K562 (cell line): ENCODE measurements around the gene CSTA. TPM values are rescaled to one million over a fixed set of nuclear protein-coding genes. Genes with fewer than 3 reads are reported as not detected.

Experiments used
- ATF6 ChIP-seq: sonication (generic); formaldehyde crosslinking; IDR thresholded peaks from 2 replicates; pipeline ENCODE4 v1.4.0; 2020; ENCODE audit warnings: mild to moderate bottlenecking, missing genetic modification reagents
- CCNT2 ChIP-seq: IDR thresholded peaks from 2 replicates; pipeline ENCODE4 v1.6.1; 2011; ENCODE audit warnings: borderline replicate concordance, low read depth, mild to moderate bottlenecking, moderate library complexity, mixed read lengths, low read length; ENCODE audit not compliant: insufficient read length; ENCODE audit errors: extremely low read depth
- E2F5 ChIP-seq: sonication (generic); formaldehyde crosslinking; IDR thresholded peaks from 2 replicates; pipeline ENCODE4 v1.8.0; 2022; ENCODE audit warnings: mild to moderate bottlenecking, missing genetic modification reagents
- E2F8 ChIP-seq: fragments of 450-650 bp; IDR thresholded peaks from 2 replicates; pipeline ENCODE4 v1.7.1; 2018; ENCODE audit warnings: mild to moderate bottlenecking, low read depth; ENCODE audit not compliant: partially characterized antibody
- ETV6 ChIP-seq, 3 experiments: fragments of 150-350 bp in 1 of 3; sonication (generic) in 1 of 3; formaldehyde crosslinking in 1 of 3; IDR thresholded peaks; 2 replicates each; pipeline versions ENCODE4 v1.6.1 to v1.8.0; 2014 to 2022; ENCODE audit warnings: borderline replicate concordance in 2 of 3, low read depth in 2 of 3, antibody characterized with exemption in 1 of 3, low read length in 1 of 3, mild to moderate bottlenecking in 1 of 3, missing genetic modification reagents in 1 of 3
- FOS ChIP-seq: IDR thresholded peaks from 3 replicates; pipeline ENCODE4 v1.6.1; 2011; ENCODE audit not compliant: insufficient read length; ENCODE audit errors: extremely low read depth
- NR2C2 ChIP-seq, 2 experiments: fragments of 200-800 bp in 1 of 2; sonication (Bioruptor generic) in 1 of 2; sonication (generic) in 1 of 2; formaldehyde crosslinking in 1 of 2; IDR thresholded peaks; 2 replicates each; pipeline versions ENCODE4 v1.6.1 to v1.8.0; 2016 to 2022; ENCODE audit warnings: mild to moderate bottlenecking in 1 of 2, missing compliant biosample characterization in 1 of 2, missing genetic modification characterization in 1 of 2, missing genetic modification reagents in 1 of 2
- PATZ1 ChIP-seq: fragments of 250-450 bp; sonication (Bioruptor Pico); IDR thresholded peaks from 2 replicates; pipeline ENCODE4 v1.5.0; 2020; ENCODE audit warnings: mild to moderate bottlenecking, borderline replicate concordance
- PYGO2 ChIP-seq: fragments of 450-650 bp; IDR thresholded peaks from 2 replicates; pipeline ENCODE4 v1.6.1; 2016; ENCODE audit warnings: mild to moderate bottlenecking, missing genetic modification characterization, moderate library complexity, missing compliant biosample characterization
- TAF9B ChIP-seq: fragments of 450-650 bp; IDR thresholded peaks from 2 replicates; pipeline ENCODE4 v1.6.1; 2018; ENCODE audit warnings: mild to moderate bottlenecking; ENCODE audit not compliant: partially characterized antibody
- YBX1 ChIP-seq: fragments of 450-650 bp; IDR thresholded peaks from 2 replicates; pipeline ENCODE4 v1.7.1; 2016; ENCODE audit warnings: mild to moderate bottlenecking
- ZMIZ1 ChIP-seq, 2 experiments: fragments of 150-350 bp in 1 of 2; IDR thresholded peaks; 2 replicates each; pipeline ENCODE4 v1.6.1; 2012 to 2016; ENCODE audit warnings: low read depth in 2 of 2, low read length in 2 of 2, mild to moderate bottlenecking in 1 of 2, moderate library complexity in 1 of 2
- ZNF274 ChIP-seq: IDR thresholded peaks from 2 replicates; pipeline ENCODE4 v1.6.1; 2011; ENCODE audit warnings: low read depth, mild to moderate bottlenecking, low read length, moderate library complexity, borderline replicate concordance
- polyA plus RNA-seq, 8 experiments: library from polyadenylated mRNA; depleted of rRNA in 4 of 8; stranded (reverse) in 5 of 8; unstranded in 3 of 8; fragments of >200 nt; fragmentation: Nextera tagmentation in 2 of 8; fragmentation: Illumina TruSeq in 1 of 8; extraction: Ambion mirVana in 2 of 8; extraction: Trizol in 1 of 8; gene quantifications; 2 replicates each; pipeline versions ENCODE4 v1.2.1 to v1.2.3, GENCODE V29; 2011 to 2014; ENCODE audit warnings: inconsistent platforms in 1 of 8, missing spikeins in 1 of 8
- total RNA-seq, 7 experiments: library from RNA; depleted of rRNA in 6 of 7; stranded (reverse); fragments of >200 nt in 6 of 7; fragmentation: Illumina TruSeq in 2 of 7; extraction: Trizol in 2 of 7; gene quantifications; 2 replicates each; pipeline versions ENCODE4 v1.2.1 to v1.2.3, GENCODE V29; 2011 to 2021; ENCODE audit warnings: low replicate concordance in 1 of 7

Gene CSTA
- total and polyA plus RNA-seq, 9 of the 15 experiments (the other 6 are each of a cell fraction or from before 2014, with no cell fraction given): 0.11 to 3.1 (median 1.1) TPM

GRCh38 chr3:122382888-122383666, 58.0 kb downstream of the CSTA start, which contains the start of gene MIX23 (continued):
- TF ChIP-seq ATF6 (CRISPR knock-in tag) (no peak), YBX1 (no peak), FOS (no peak), ZNF274 (no peak), TAF9B (peak; percentile 86), ZMIZ1 (IDR thresholded peaks at IDR 0.05; ENCODE audit: low read depth in 2 of 2, low read length in 2 of 2) (no peak), CCNT2 (no peak), NR2C2 (CRISPR knock-in tag; IDR thresholded peaks at IDR 0.05) (no peak), NR2C2 (tag; IDR thresholded peaks at IDR 0.05) (peak; percentile 75), E2F8 (no peak), PYGO2 (tag) (no peak), PATZ1 (CRISPR knock-in tag) (no peak), ETV6 (IDR thresholded peaks at IDR 0.05; ENCODE audit: borderline replicate concordance in 1 of 2, low read depth in 2 of 2, low read length in 1 of 2) (no peak), ETV6 (CRISPR knock-in tag; IDR thresholded peaks at IDR 0.05; ENCODE audit: borderline replicate concordance) (no peak), E2F5 (CRISPR knock-in tag) (no peak)
